Lung (tissue), 12 donors: ENCODE measurements around the gene VPS11. TPM values are rescaled to one million over a fixed set of nuclear protein-coding genes. Genes with fewer than 3 reads are reported as not detected.
"Not testable (repeated sequence)": the region's sequence is repeated elsewhere in the genome, so short reads cannot be mapped to it uniquely, and the experiment has no call there.

Experiments used
- ATAC-seq: fragments of 200-7000 bp; cut with Tn5 transposase; one replicate; pipeline ENCODE4 v1.9.1; 2020; ENCODE audit warnings: moderate number of reproducible peaks; ENCODE audit not compliant: insufficient read depth, low FRiP score
- DNase-seq, 3 donors: peaks; one replicate each; pipeline ENCODE4 v3.0.0-alpha.2; 2013 to 2017
- H3K27ac ChIP-seq, 2 donors: one replicate each; pipeline ENCODE4 v1.5.1; 2013; ENCODE audit warnings: mild to moderate bottlenecking in 2 of 2, moderate library complexity in 2 of 2, control low read depth in 1 of 2, inconsistent platforms in 1 of 2, low read depth in 1 of 2, low read length in 1 of 2
- H3K27me3 ChIP-seq, 3 donors: one replicate each; pipeline ENCODE4 v1.5.1; 2013; ENCODE audit warnings: low read length in 2 of 3; ENCODE audit not compliant: control insufficient read depth in 3 of 3, insufficient read depth in 3 of 3
- H3K36me3 ChIP-seq, 4 donors: one replicate each; pipeline ENCODE4 v1.5.1; 2013; ENCODE audit warnings: low read length in 4 of 4, mild to moderate bottlenecking in 1 of 4, moderate library complexity in 1 of 4; ENCODE audit not compliant: control insufficient read depth in 4 of 4, insufficient read depth in 4 of 4
- H3K4me1 ChIP-seq, 5 donors: one replicate each; pipeline ENCODE4 v1.5.1; 2013; ENCODE audit warnings: low read length in 5 of 5, mild to moderate bottlenecking in 2 of 5, moderate library complexity in 1 of 5; ENCODE audit not compliant: control insufficient read depth in 5 of 5, insufficient read depth in 5 of 5
- H3K4me3 ChIP-seq: one replicate; pipeline ENCODE4 v1.5.1; 2013; ENCODE audit warnings: mild to moderate bottlenecking, control low read depth, moderate library complexity
- H3K9ac ChIP-seq, 2 donors: one replicate each; pipeline ENCODE4 v1.5.1; 2013; ENCODE audit warnings: low read length in 2 of 2, control low read depth in 1 of 2; ENCODE audit not compliant: insufficient read depth in 1 of 2
- H3K9me3 ChIP-seq, 4 donors: one replicate each; pipeline ENCODE4 v1.5.1; 2013; ENCODE audit warnings: low read length in 3 of 4, mild to moderate bottlenecking in 1 of 4, moderate library complexity in 1 of 4; ENCODE audit not compliant: control insufficient read depth in 4 of 4, insufficient read depth in 3 of 4
- CTCF ChIP-seq: IDR thresholded peaks from 2 replicates; pipeline ENCODE4 v1.5.1; 2012; ENCODE audit warnings: mild to moderate bottlenecking; ENCODE audit errors: control extremely low read depth, extremely low read depth
- WGBS, 2 donors: extraction: QIAGEN DNeasy Blood & Tissue Kit; methylation state at CpG; one replicate each; pipeline ENCODE4 v1.1.7; 2013; 5-methylcytosine and 5-hydroxymethylcytosine counted together
- polyA plus RNA-seq, 2 donors: library from polyadenylated mRNA; stranded (reverse); fragments of 200-250 nt; gene quantifications; one replicate each; pipeline ENCODE4 v1.2.1, GENCODE V29; 2013
- total RNA-seq, 2 donors: library from RNA; depleted of rRNA in 1 of 2; stranded (reverse); fragments of >200 nt in 1 of 2; gene quantifications; one replicate each; pipeline ENCODE4 v1.2.1, GENCODE V29; 2014 to 2021
- donor health status: control.
- donor health status: control.
- donor health status: Bipolar disorder and iron deficiency.
- donor health status: healthy.
- donor health status: DM: yes; HTN: yes; CAD: no.

Gene VPS11
- total and polyA plus RNA-seq, 4 donors: 33.8 to 56.1 (median 35.3) TPM

- WGBS, 2 donors: 76 to 89% methylated on average over 9 of the region's 9 CpGs
- Histone ChIP-seq H3K27me3 (no peaks in the 10 kb centered on the region), H3K36me3 (peaks cover 0 to 2% (median under 1%) of the 10 kb centered on the region in 4 donors), H3K9ac (no peak overlapping the region), H3K9me3 (no peaks in the 10 kb centered on the region), H3K27ac (no peak overlapping the region), H3K4me1 (peaks cover 0 to 15% (median 6%) of the 10 kb centered on the region in 5 donors), H3K4me3 (no peak overlapping the region)
- ATAC-seq (no peak), DNase-seq (no peak)
- TF ChIP-seq CTCF: no peak
Observed at GRCh38 chr11:119031912-119032280, 35.7 kb upstream of the VPS11 start.

GRCh38 chr11:119033421-119033820 lies 34.2 kb upstream of the VPS11 start:
- DNase-seq, H3K9me3 ChIP-seq, H3K9ac ChIP-seq, H3K27ac ChIP-seq, H3K36me3 ChIP-seq, H3K4me3 ChIP-seq, ATAC-seq, H3K27me3 ChIP-seq: not testable (repeated sequence)
- peaks cover 0 to 15% (median 6%) of the 10 kb centered on the region in 5 donors for H3K4me1 ChIP-seq
- 88 to 93% methylated on average over 10 of the region's 10 CpGs for WGBS, 2 donors

- Histone ChIP-seq H3K36me3 (no peaks in the 10 kb centered on the region), H3K4me1 (peaks cover 0 to 4% (median 0%) of the 10 kb centered on the region in 5 donors), H3K27me3 (no peaks in the 10 kb centered on the region), H3K9ac (no peak overlapping the region), H3K9me3 (no peaks in the 10 kb centered on the region), H3K27ac (no peak overlapping the region), H3K4me3 (no peak overlapping the region)
- no peak for DNase-seq
- ATAC-seq: no peak
- TF ChIP-seq CTCF: no peak
- 90 to 91% methylated on average over 3 of the region's 3 CpGs for WGBS, 2 donors
Observed at GRCh38 chr11:119034813-119035212, 32.8 kb upstream of the VPS11 start.

- DNase-seq (no peak), ATAC-seq (no peak)
- Histone ChIP-seq H3K9ac (no peak overlapping the region), H3K27me3 (no peaks in the 10 kb centered on the region), H3K36me3 (no peaks in the 10 kb centered on the region), H3K4me3 (no peak overlapping the region), H3K9me3 (no peaks in the 10 kb centered on the region), H3K4me1 (no peaks in the 10 kb centered on the region), H3K27ac (no peak overlapping the region)
- WGBS, 2 donors: 88% methylated on average over 5 of the region's 5 CpGs
- no peak for TF ChIP-seq CTCF
Observed at GRCh38 chr11:119038884-119039283, 28.7 kb upstream of the VPS11 start.

GRCh38 chr11:119039471-119039870 lies 28.1 kb upstream of the VPS11 start:
- not testable (repeated sequence) for H3K4me3 ChIP-seq, H3K9ac ChIP-seq, H3K27ac ChIP-seq, ATAC-seq, H3K36me3 ChIP-seq, H3K9me3 ChIP-seq, H3K4me1 ChIP-seq, H3K27me3 ChIP-seq, DNase-seq
- WGBS, 2 donors: 18 to 32% methylated on average over 7 to 11 of the region's 11 CpGs
